GM12865 (cell line): Measurements from ENCODE around the gene FANCC.

ENCODE experiments used
- DNase-seq: peaks from one replicate; pipeline ENCODE4 v3.0.0; 2010; ENCODE audit warnings: low read depth
- H3K4me3 ChIP-seq: 2 replicates; pipeline ENCODE4 v1.5.1; 2011; ENCODE audit warnings: mild to moderate bottlenecking, low read depth, low read length, control low read depth
- TF ChIP-seq, protein P1 (sequence below): IDR thresholded peaks from 2 replicates; pipeline ENCODE4 v1.5.1; 2011; ENCODE audit warnings: low read length, control low read depth, low read depth, inconsistent platforms; ENCODE audit not compliant: insufficient read depth; ENCODE audit errors: missing control alignments

Gene FANCC

DNA sequence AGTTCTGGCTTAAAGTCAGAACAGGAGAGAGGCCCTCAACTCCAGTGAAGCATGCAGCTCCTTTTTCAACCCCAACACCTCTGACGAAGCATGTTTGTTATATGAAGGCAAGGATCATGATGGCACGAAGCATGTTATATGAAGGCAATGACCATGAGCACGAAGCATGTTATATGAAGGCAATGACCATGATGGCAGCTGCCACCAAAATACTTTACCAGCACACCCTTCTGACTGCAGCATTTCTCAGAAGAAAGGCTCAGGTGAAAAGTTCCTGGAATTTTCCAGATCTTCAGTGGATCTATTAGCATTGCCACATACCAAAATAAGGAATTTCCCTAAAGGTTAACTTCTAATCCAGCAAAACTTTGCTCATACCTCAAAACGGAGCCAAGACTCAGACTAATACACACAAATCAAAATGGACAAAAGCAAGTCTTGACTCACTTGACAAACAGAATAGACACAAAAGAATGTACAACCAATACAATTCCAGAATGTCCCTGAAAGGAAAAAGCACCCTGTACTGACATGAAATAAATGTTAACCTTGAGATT, 217.4 kb downstream of the FANCC start:
- DNase-seq: no peak
- no peak overlapping the region for H3K4me3 ChIP-seq
- TF ChIP-seq, protein P1, sequence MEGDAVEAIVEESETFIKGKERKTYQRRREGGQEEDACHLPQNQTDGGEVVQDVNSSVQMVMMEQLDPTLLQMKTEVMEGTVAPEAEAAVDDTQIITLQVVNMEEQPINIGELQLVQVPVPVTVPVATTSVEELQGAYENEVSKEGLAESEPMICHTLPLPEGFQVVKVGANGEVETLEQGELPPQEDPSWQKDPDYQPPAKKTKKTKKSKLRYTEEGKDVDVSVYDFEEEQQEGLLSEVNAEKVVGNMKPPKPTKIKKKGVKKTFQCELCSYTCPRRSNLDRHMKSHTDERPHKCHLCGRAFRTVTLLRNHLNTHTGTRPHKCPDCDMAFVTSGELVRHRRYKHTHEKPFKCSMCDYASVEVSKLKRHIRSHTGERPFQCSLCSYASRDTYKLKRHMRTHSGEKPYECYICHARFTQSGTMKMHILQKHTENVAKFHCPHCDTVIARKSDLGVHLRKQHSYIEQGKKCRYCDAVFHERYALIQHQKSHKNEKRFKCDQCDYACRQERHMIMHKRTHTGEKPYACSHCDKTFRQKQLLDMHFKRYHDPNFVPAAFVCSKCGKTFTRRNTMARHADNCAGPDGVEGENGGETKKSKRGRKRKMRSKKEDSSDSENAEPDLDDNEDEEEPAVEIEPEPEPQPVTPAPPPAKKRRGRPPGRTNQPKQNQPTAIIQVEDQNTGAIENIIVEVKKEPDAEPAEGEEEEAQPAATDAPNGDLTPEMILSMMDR: no peak

DNA sequence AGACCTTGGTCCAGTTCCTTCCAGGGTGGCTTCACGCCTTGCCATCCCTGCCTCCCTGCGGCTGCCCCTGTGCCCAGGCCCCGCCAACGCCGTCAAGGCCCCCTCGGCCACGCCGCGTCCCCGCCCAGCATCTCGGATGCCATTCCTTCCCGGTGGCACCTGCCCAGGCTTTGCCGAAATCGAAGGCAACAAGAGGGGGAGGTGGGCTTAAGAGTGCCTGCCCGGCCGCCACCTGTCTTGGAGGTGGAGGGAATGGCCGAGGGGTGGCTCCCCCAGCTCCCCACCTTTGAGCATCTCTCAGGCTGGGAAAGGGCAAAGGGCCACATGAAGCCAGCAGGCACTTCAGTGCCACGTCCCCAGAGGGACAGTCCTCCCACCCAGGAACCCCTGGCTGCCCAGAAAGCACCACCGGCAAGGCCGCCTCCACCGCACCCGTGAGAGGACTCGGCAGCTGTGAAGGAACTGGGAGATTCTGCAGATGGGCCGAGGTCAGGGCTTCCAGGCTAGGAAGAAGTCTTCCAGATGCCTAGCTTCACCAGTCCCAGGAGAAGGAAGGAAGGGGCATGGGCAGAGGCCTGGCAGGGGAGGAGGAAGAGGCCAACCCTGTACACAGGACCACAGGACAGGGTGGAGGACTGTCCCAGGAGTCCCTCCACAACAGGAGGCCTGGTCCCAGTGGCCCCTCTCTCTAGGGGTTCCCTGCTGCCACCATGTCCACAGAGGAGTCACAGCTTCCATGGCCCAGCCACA, 218.0 kb downstream of the FANCC start:
- TF ChIP-seq, protein P1: no peak
- DNase-seq: no peak
- no peak overlapping the region for H3K4me3 ChIP-seq

DNA sequence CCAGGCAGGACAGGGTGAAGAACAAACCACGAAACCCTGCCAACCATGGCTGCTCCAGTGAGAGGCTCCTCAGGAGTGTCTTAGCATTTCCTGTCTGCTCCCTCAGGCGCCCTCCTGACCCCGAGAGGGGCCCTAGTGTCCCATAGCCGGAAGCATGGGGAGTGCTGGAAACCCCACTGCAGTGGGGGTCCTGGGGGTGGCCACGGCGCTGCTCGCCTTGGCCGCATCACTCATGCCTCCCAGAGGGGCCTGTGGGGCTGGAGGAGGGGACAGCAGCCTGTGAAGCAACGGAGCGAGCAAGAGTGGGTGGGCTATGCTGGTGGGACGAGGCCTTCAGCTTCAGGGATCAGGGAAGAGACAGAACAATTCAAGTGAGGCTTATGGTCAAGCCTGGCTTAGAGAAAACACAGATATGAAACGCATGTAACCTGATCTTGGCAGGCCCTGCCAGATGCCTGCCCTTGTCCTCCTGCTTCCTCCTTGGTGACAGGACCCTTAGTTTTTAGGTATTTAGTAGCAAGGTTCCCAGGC, 219.1 kb downstream of the FANCC start:
- TF ChIP-seq, protein P1: no peak
- no peak for DNase-seq
- no peak overlapping the region for H3K4me3 ChIP-seq

DNA sequence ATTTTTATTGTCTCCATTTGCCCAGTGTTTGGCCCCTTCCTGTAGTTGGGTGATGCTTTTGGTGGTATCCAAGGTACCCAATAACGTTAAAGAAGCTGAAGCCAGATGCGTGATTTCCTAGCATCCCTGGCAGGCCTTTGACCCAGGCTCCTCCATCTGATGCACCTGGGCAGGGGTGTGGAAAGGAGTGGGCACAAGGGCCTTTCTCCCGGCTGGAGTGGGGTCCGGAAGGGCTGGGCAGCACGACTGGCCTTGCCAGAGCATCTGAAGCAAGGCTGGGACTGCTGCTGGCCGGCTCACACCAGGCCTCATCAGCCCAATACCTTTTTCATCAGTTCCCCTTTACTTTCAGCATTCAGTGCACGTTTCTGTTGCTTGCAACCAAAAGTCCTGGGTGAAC, 220.2 kb downstream of the FANCC start:
- no peak for DNase-seq
- TF ChIP-seq, protein P1: no peak
- no peak overlapping the region for H3K4me3 ChIP-seq

DNA sequence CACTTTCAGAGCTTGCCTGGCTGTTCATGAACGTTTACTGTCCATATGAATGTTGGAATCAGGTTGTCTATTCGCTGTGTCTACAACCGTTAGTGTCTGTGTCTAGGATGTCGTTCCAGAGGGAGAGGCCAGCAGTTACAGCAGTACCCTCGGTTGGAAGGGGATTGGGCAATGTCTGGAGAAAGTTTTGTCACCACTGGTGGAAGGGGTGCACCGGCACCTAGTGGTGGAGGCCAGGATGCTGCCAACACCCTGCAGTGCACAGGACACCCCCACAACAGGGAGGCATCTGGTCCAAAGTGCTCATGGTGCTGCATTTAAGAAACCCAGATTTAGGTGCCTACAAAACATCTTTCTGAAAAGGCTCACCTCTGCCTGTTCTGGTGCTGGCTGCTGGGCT, 220.7 kb downstream of the FANCC start:
- H3K4me3 ChIP-seq: no peak overlapping the region
- DNase-seq: no peak
- TF ChIP-seq, protein P1: no peak

DNA sequence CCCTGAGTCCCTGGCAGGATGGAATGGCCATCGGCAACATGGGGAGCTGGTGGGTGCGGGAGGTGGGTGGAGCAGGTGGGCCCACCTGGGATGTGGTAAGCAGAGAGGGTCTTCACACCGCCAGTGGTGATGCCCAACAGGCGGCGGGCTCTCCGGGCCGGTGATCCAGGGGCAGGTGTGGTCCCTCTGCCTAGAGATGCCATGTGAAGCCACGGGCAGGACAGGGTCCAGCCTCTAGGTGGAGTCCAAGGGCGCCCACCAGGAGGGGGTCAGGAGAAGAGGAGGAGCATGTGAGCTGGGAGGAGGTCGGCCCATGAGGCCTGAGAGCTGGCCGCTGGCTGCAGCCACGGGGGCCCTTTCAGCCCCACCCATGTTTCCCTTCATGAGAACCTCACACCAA, 221.1 kb downstream of the FANCC start:
- DNase-seq: no peak
- TF ChIP-seq, protein P1: no peak
- no peak overlapping the region for H3K4me3 ChIP-seq
